ENCODE data around the gene AGAP1.

DNA sequence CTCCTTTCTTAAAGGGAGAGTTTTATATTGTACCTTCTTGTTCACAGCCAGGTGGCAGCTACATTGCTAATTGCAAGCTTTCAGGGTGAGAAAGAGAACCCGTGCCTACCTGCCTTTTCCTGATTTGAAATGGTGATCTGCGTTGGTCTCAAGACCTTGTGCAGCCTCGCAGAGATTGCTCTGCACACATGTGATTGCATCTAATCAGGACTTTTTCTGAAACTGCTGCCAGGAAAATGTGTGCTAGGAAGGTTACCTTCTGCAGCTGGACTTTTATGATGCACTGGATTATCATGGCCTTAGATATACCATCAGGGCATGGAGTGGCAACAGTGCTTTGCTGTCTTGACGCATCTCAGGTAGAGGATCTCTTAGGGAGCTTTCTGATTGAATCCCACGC is 45.1 kb downstream of the AGAP1 start:
- TF ChIP-seq, protein P1, sequence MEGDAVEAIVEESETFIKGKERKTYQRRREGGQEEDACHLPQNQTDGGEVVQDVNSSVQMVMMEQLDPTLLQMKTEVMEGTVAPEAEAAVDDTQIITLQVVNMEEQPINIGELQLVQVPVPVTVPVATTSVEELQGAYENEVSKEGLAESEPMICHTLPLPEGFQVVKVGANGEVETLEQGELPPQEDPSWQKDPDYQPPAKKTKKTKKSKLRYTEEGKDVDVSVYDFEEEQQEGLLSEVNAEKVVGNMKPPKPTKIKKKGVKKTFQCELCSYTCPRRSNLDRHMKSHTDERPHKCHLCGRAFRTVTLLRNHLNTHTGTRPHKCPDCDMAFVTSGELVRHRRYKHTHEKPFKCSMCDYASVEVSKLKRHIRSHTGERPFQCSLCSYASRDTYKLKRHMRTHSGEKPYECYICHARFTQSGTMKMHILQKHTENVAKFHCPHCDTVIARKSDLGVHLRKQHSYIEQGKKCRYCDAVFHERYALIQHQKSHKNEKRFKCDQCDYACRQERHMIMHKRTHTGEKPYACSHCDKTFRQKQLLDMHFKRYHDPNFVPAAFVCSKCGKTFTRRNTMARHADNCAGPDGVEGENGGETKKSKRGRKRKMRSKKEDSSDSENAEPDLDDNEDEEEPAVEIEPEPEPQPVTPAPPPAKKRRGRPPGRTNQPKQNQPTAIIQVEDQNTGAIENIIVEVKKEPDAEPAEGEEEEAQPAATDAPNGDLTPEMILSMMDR (conservative IDR thresholded peaks at IDR 0.05; ENCODE audit: low read length) = no peak
- no peak for TF ChIP-seq EZH2phosphoT487 (IDR thresholded peaks at IDR 0.05; ENCODE audit: borderline replicate concordance, low read depth, low read length)

Data from OCI-LY7 (cell line).